Measurements from ENCODE around the gene ZNF408. TPM values are rescaled to one million over a fixed set of nuclear protein-coding genes. Genes with fewer than 3 reads are reported as not detected.

Gene ZNF408
- total and polyA plus RNA-seq, 2 experiments from 2014 or later, result 7.8 to 10.7 TPM

GRCh38 chr11:46675949-46676348, 24.9 kb upstream of the ZNF408 start:
- Histone ChIP-seq H3K79me2 (no peaks in the 10 kb centered on the region), H3K4me1 (ENCODE audit: insufficient read depth) (peaks cover 23% of the 10 kb centered on the region), H3K36me3 (replicated peaks; ENCODE audit: insufficient read depth, low read depth) (peaks cover 5% of the 10 kb centered on the region), H3K4me2 (peak overlapping the region; percentile 52), H3K27me3 (no peaks in the 10 kb centered on the region), H3K4me3 (no peak overlapping the region), H2AFZ (no peak overlapping the region), H3K9me3 (ENCODE audit: low read depth) (no peaks in the 10 kb centered on the region), H4K20me1 (ENCODE audit: insufficient read depth, poor library complexity, severe bottlenecking) (no peaks in the 10 kb centered on the region), H3K9me2 (replicated peaks; ENCODE audit: insufficient read depth) (no peaks in the 10 kb centered on the region), H3K27ac (peak overlapping the region; percentile 92)
- 85% methylated on average over 7 of the region's 7 CpGs for WGBS (ENCODE audit: low lambda C conversion rate, missing lambda C conversion rate)
- no peak for DNase-seq (ENCODE audit: low spot score)
- TF ChIP-seq CTCF (IDR thresholded peaks at IDR 0.05; ENCODE audit: poor library complexity) (no peak), EZH2 (IDR thresholded peaks at IDR 0.05; ENCODE audit: borderline replicate concordance) (no peak), EZH2phosphoT487 (IDR thresholded peaks at IDR 0.05; ENCODE audit: low read depth, severe bottlenecking, unreplicated experiment) (no peak)

GRCh38 chr11:46676436-46677158, 24.2 kb upstream of the ZNF408 start:
- peaks cover 23% of the 10 kb centered on the region for H3K4me1 ChIP-seq (ENCODE audit: insufficient read depth)
- H3K79me2 ChIP-seq, result no peaks in the 10 kb centered on the region
- peaks cover 5% of the 10 kb centered on the region for H3K36me3 ChIP-seq (replicated peaks; ENCODE audit: insufficient read depth, low read depth)
- H3K9me2 ChIP-seq (replicated peaks; ENCODE audit: insufficient read depth), result no peaks in the 10 kb centered on the region
- DNase-seq (ENCODE audit: low spot score), result no peak
- no peaks in the 10 kb centered on the region for H3K27me3 ChIP-seq
- no peaks in the 10 kb centered on the region for H3K9me3 ChIP-seq (ENCODE audit: low read depth)
- WGBS (ENCODE audit: low lambda C conversion rate, missing lambda C conversion rate), result 91% methylated on average over 15 of the region's 15 CpGs
- peak overlapping the region; percentile 92 for H3K27ac ChIP-seq
- no peak overlapping the region for H2AFZ ChIP-seq
- H3K4me3 ChIP-seq, result no peak overlapping the region
- no peak for TF ChIP-seq EZH2phosphoT487 (IDR thresholded peaks at IDR 0.05; ENCODE audit: low read depth, severe bottlenecking, unreplicated experiment)
- no peak overlapping the region for H3K4me2 ChIP-seq
- no peaks in the 10 kb centered on the region for H4K20me1 ChIP-seq (ENCODE audit: insufficient read depth, poor library complexity, severe bottlenecking)

GRCh38 chr11:46677169-46677568, 23.7 kb upstream of the ZNF408 start:
- H3K4me1 ChIP-seq (ENCODE audit: insufficient read depth), result peaks cover 23% of the 10 kb centered on the region
- H3K9me2 ChIP-seq (replicated peaks; ENCODE audit: insufficient read depth), result no peaks in the 10 kb centered on the region
- H3K79me2 ChIP-seq, result no peaks in the 10 kb centered on the region
- peaks cover 5% of the 10 kb centered on the region for H3K36me3 ChIP-seq (replicated peaks; ENCODE audit: insufficient read depth, low read depth)
- WGBS (ENCODE audit: low lambda C conversion rate, missing lambda C conversion rate), result 92% methylated on average over 8 of the region's 8 CpGs
- H3K9me3 ChIP-seq (ENCODE audit: low read depth), result no peaks in the 10 kb centered on the region
- no peaks in the 10 kb centered on the region for H3K27me3 ChIP-seq
- no peak for DNase-seq (ENCODE audit: low spot score)
- H3K4me3 ChIP-seq, result no peak overlapping the region
- TF ChIP-seq EZH2 (IDR thresholded peaks at IDR 0.05; ENCODE audit: borderline replicate concordance), result no peak
- no peak for TF ChIP-seq CTCF (IDR thresholded peaks at IDR 0.05; ENCODE audit: poor library complexity)
- no peak for TF ChIP-seq EZH2phosphoT487 (IDR thresholded peaks at IDR 0.05; ENCODE audit: low read depth, severe bottlenecking, unreplicated experiment)
- H3K27ac ChIP-seq, result no peak overlapping the region
- no peak overlapping the region for H3K4me2 ChIP-seq
- no peaks in the 10 kb centered on the region for H4K20me1 ChIP-seq (ENCODE audit: insufficient read depth, poor library complexity, severe bottlenecking)
- H2AFZ ChIP-seq, result no peak overlapping the region

- TF ChIP-seq CTCF (IDR thresholded peaks at IDR 0.05; ENCODE audit: poor library complexity) (no peak), EZH2phosphoT487 (IDR thresholded peaks at IDR 0.05; ENCODE audit: low read depth, severe bottlenecking, unreplicated experiment) (no peak), EZH2 (IDR thresholded peaks at IDR 0.05; ENCODE audit: borderline replicate concordance) (no peak)
- Histone ChIP-seq H3K27ac (no peak overlapping the region), H3K4me2 (no peak overlapping the region), H3K36me3 (replicated peaks; ENCODE audit: insufficient read depth, low read depth) (no peaks in the 10 kb centered on the region), H3K79me2 (no peaks in the 10 kb centered on the region), H3K4me3 (no peak overlapping the region), H4K20me1 (ENCODE audit: insufficient read depth, poor library complexity, severe bottlenecking) (no peaks in the 10 kb centered on the region), H3K27me3 (no peaks in the 10 kb centered on the region), H3K9me2 (replicated peaks; ENCODE audit: insufficient read depth) (no peaks in the 10 kb centered on the region), H3K9me3 (ENCODE audit: low read depth) (no peaks in the 10 kb centered on the region), H2AFZ (no peak overlapping the region), H3K4me1 (ENCODE audit: insufficient read depth) (peaks cover 23% of the 10 kb centered on the region)
- DNase-seq (ENCODE audit: low spot score), result no peak
- 89% methylated on average over 10 of the region's 10 CpGs for WGBS (ENCODE audit: low lambda C conversion rate, missing lambda C conversion rate)
Observed at GRCh38 chr11:46677991-46678740, 22.7 kb upstream of the ZNF408 start.
